Endothelial cell of umbilical vein (primary cell): Measurements from ENCODE around the gene CRACR2A. TPM values are rescaled to one million over a fixed set of nuclear protein-coding genes. Genes with fewer than 3 reads are reported as not detected.

Source experiments
- BruUV-seq: library from RNA; stranded (reverse); fragments of 400-500 nt; replicated peaks from 2 replicates; lab custom pipeline; 2021; lab: Mats Ljungman, UMichigan
- CTCF ChIA-PET: fragments of 300-600, 350-600 bp; sonication (Branson Sonifier 250); formaldehyde crosslinking; loops from one replicate; lab custom pipeline; 2021; ENCODE audit warnings: antibody characterized with exemption, inconsistent platforms; lab: Charles Lee
- POLR2A ChIA-PET: fragments of 300-600, 350-600 bp; sonication (Branson Sonifier 250); formaldehyde crosslinking; loops from one replicate; lab custom pipeline; 2021; ENCODE audit warnings: antibody characterized with exemption, inconsistent platforms; lab: Charles Lee
- DNase-seq: peaks from one replicate; pipeline ENCODE4 v3.0.0-alpha.2; 2011; ENCODE audit warnings: low read depth, low spot score
- FAIRE-seq: peaks from 2 replicates; lab custom pipeline; 2011; peaks lifted over from hg19 to GRCh38; lab: Jason Lieb, UNC
- H2AFZ ChIP-seq: 2 replicates; pipeline ENCODE4 v1.6.0; 2012; ENCODE audit warnings: low read depth, low read length, control low read depth, inconsistent platforms
- H3K27ac ChIP-seq: 2 replicates; pipeline ENCODE4 v1.5.1; 2011; ENCODE audit warnings: low read depth, mild to moderate bottlenecking, control low read depth, low read length, moderate library complexity; ENCODE audit not compliant: insufficient read depth
- H3K27me3 ChIP-seq, 2 experiments: 2 replicates each; pipeline versions ENCODE4 v1.6.0 to v1.6.1; 2011; ENCODE audit warnings: low read length in 2 of 2, mixed read lengths in 1 of 2; ENCODE audit not compliant: control insufficient read depth in 2 of 2, insufficient read depth in 2 of 2
- H3K36me3 ChIP-seq, 2 experiments: 2 replicates in 1 of 2; 3 replicates in 1 of 2; pipeline ENCODE4 v1.5.1; 2011; ENCODE audit warnings: low read length in 2 of 2, mild to moderate bottlenecking in 1 of 2, moderate library complexity in 1 of 2; ENCODE audit not compliant: control insufficient read depth in 2 of 2, insufficient read depth in 2 of 2; ENCODE audit errors: extremely low read depth in 1 of 2
- H3K4me1 ChIP-seq: 3 replicates; pipeline ENCODE4 v1.5.1; 2011; ENCODE audit warnings: mild to moderate bottlenecking, low read length; ENCODE audit not compliant: control insufficient read depth, insufficient read depth; ENCODE audit errors: extremely low read depth
- H3K4me2 ChIP-seq: 2 replicates; pipeline ENCODE4 v1.6.1; 2011; ENCODE audit warnings: low read length, control low read depth, mixed read lengths; ENCODE audit not compliant: insufficient read depth
- H3K4me3 ChIP-seq, 3 experiments: fragments of 200-600 bp in 1 of 3; sonication (generic), shearing (Covaris generic) in 1 of 3; replicated peaks in 1 of 3; 2 replicates each; pipeline ENCODE4 v1.5.1; 2011 to 2016; ENCODE audit warnings: control low read depth in 3 of 3, low read length in 3 of 3, mild to moderate bottlenecking in 2 of 3, inconsistent platforms in 1 of 3, low read depth in 1 of 3, moderate library complexity in 1 of 3; ENCODE audit not compliant: insufficient read depth in 1 of 3
- H3K79me2 ChIP-seq: 2 replicates; pipeline ENCODE4 v1.6.0; 2012; ENCODE audit warnings: low read length, inconsistent platforms; ENCODE audit not compliant: control insufficient read depth, insufficient read depth
- H3K9ac ChIP-seq: replicated peaks from 2 replicates; pipeline ENCODE3; 2011; ENCODE audit warnings: low read length, control low read depth; ENCODE audit not compliant: insufficient read depth; ENCODE audit errors: extremely low read depth
- H3K9me1 ChIP-seq: replicated peaks from 3 replicates; pipeline ENCODE4 v1.6.0; 2011; ENCODE audit warnings: mild to moderate bottlenecking, low read length; ENCODE audit not compliant: control insufficient read depth, insufficient read depth; ENCODE audit errors: extremely low read depth
- H3K9me3 ChIP-seq: replicated peaks from 2 replicates; pipeline ENCODE4 v1.5.1; 2012; ENCODE audit warnings: low read length, inconsistent platforms; ENCODE audit not compliant: control insufficient read depth, insufficient read depth
- H4K20me1 ChIP-seq: replicated peaks from 2 replicates; pipeline ENCODE3; 2011; ENCODE audit warnings: mild to moderate bottlenecking, low read length; ENCODE audit not compliant: control insufficient read depth, insufficient read depth; ENCODE audit errors: extremely low read depth
- EZH2 ChIP-seq: IDR thresholded peaks from 2 replicates; pipeline ENCODE4 v1.6.1; 2012; ENCODE audit warnings: borderline replicate concordance, low read depth, mild to moderate bottlenecking, moderate library complexity, low read length, inconsistent platforms; ENCODE audit not compliant: severe bottlenecking
- FOS ChIP-seq: IDR thresholded peaks from 2 replicates; pipeline ENCODE4 v1.6.1; 2011; ENCODE audit warnings: mild to moderate bottlenecking, low read length, moderate library complexity, borderline replicate concordance; ENCODE audit not compliant: insufficient read depth
- GATA2 ChIP-seq: IDR thresholded peaks from 2 replicates; pipeline ENCODE4 v1.7.0; 2011; ENCODE audit warnings: low read depth, mild to moderate bottlenecking, moderate library complexity, mixed read lengths, low read length; ENCODE audit not compliant: insufficient read length, insufficient read depth
- JUN ChIP-seq: IDR thresholded peaks from 2 replicates; pipeline ENCODE4 v1.6.1; 2011; ENCODE audit warnings: borderline replicate concordance, low read depth; ENCODE audit not compliant: insufficient read length, insufficient read depth
- MYC ChIP-seq: IDR thresholded peaks from one replicate; pipeline ENCODE4 v1.6.1; 2011; ENCODE audit warnings: mild to moderate bottlenecking, low read depth, low read length
- POLR2A ChIP-seq: IDR thresholded peaks from 2 replicates; pipeline ENCODE4 v1.6.1; 2012; ENCODE audit warnings: low read depth, mild to moderate bottlenecking, control low read depth, low read length
- POLR2AphosphoS5 ChIP-seq: IDR thresholded peaks from 2 replicates; pipeline ENCODE4 v1.6.1; 2012; ENCODE audit warnings: low read depth, mild to moderate bottlenecking, control low read depth, low read length, moderate library complexity; ENCODE audit not compliant: insufficient read depth
- dilution Hi-C: fragments of 300-500 bp; cut with MboI; formaldehyde crosslinking; loops from one replicate; pipeline ENCODE4 v1.15.0; 2019; ENCODE audit warnings: low sequenced_read_pairs; ENCODE audit not compliant: extremely low pct_ligation_motif_present
- intact Hi-C: fragments of 100-400 bp; cut with micrococcal nuclease; formaldehyde crosslinking; loops from one replicate; pipeline ENCODE4 v1.10.0; 2022
- polyA plus RNA-seq, 4 experiments: library from polyadenylated mRNA; depleted of rRNA in 3 of 4; stranded (reverse) in 3 of 4; unstranded in 1 of 4; fragments of >200 nt; gene quantifications; 2 replicates each; pipeline versions ENCODE4 v1.2.1 to v1.2.3, GENCODE V29; 2011 to 2012; ENCODE audit warnings: missing spikeins in 1 of 4
- total RNA-seq: library from RNA; stranded (reverse); gene quantifications from 2 replicates; pipeline ENCODE4 v1.2.3, GENCODE V29; 2021
- TF ChIP-seq, protein P1 (sequence below), 2 donors: IDR thresholded peaks; 1 replicate in 1 of 2; 2 replicates in 1 of 2; pipeline ENCODE4 v1.5.1; 2011; ENCODE audit warnings: low read length in 2 of 2, mild to moderate bottlenecking in 2 of 2, moderate library complexity in 2 of 2, control low read depth in 1 of 2, inconsistent platforms in 1 of 2, low read depth in 1 of 2; ENCODE audit not compliant: insufficient read depth in 1 of 2; ENCODE audit errors: extremely low read depth in 1 of 2
- TF ChIP-seq, protein P2 (sequence below): IDR thresholded peaks from 2 replicates; pipeline ENCODE4 v1.6.1; 2011; ENCODE audit not compliant: insufficient read depth, insufficient read length

The CRACR2A gene
- total and polyA plus RNA-seq, 2 donors (not counting 3 experiments of a cell fraction or from before 2014, with no cell fraction given), result 4.4 to 15.9 TPM

DNA sequence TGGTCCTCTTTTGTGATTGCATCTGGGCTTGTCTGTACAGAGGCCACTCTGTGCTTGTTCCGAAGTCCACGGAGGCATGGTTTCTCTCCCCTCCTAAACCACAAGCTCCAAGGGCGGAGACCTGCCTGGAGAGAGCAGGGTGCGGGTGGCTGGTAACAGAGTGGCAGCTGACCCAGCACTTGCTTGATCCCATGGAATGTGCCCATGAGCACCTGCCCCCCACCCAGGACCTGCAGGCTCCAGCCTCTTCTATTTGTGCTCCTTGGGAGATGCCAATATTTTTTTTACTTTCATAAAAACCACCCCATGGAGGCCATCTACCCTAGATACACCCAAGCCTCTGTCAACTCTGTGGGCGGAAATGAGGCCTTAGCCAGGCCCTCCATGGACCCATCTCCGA, 157.2 kb downstream of the CRACR2A start:
- Histone ChIP-seq H3K9me3 (no peaks in the 10 kb centered on the region), H3K9ac (no peak overlapping the region), H3K36me3 (no peaks in the 10 kb centered on the region), H2AFZ (no peak overlapping the region), H3K4me1 (no peaks in the 10 kb centered on the region), H3K4me2 (no peak overlapping the region), H3K4me3 (no peak overlapping the region), H3K9me1 (no peaks in the 10 kb centered on the region), H4K20me1 (no peaks in the 10 kb centered on the region), H3K79me2 (no peaks in the 10 kb centered on the region), H3K27ac (no peak overlapping the region), H3K27me3 (peaks cover 0 to 2% of the 10 kb centered on the region in 2 experiments)
- intact Hi-C loops, result no loop called here
- FAIRE-seq (no peak), DNase-seq (no peak)
- POLR2A ChIA-PET, result no interaction called here
- TF ChIP-seq, protein P1, sequence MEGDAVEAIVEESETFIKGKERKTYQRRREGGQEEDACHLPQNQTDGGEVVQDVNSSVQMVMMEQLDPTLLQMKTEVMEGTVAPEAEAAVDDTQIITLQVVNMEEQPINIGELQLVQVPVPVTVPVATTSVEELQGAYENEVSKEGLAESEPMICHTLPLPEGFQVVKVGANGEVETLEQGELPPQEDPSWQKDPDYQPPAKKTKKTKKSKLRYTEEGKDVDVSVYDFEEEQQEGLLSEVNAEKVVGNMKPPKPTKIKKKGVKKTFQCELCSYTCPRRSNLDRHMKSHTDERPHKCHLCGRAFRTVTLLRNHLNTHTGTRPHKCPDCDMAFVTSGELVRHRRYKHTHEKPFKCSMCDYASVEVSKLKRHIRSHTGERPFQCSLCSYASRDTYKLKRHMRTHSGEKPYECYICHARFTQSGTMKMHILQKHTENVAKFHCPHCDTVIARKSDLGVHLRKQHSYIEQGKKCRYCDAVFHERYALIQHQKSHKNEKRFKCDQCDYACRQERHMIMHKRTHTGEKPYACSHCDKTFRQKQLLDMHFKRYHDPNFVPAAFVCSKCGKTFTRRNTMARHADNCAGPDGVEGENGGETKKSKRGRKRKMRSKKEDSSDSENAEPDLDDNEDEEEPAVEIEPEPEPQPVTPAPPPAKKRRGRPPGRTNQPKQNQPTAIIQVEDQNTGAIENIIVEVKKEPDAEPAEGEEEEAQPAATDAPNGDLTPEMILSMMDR (IDR thresholded peaks at IDR 0.05; ENCODE audit: extremely low read depth in 1 of 2, insufficient read depth in 1 of 2, low read depth in 1 of 2, low read length in 2 of 2), result no peak
- TF ChIP-seq MYC, result no peak
- TF ChIP-seq EZH2, result no peak
- TF ChIP-seq GATA2, result no peak
- TF ChIP-seq JUN, result no peak
- no peak for TF ChIP-seq POLR2A
- TF ChIP-seq, protein P2, sequence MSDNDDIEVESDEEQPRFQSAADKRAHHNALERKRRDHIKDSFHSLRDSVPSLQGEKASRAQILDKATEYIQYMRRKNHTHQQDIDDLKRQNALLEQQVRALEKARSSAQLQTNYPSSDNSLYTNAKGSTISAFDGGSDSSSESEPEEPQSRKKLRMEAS, result no peak
- no peak for TF ChIP-seq FOS
- no peak for TF ChIP-seq POLR2AphosphoS5
- no TSS peak for BruUV-seq
- dilution Hi-C loops, result no loop called here
- CTCF ChIA-PET, result no interaction called here
